B cell (primary cell): ENCODE data around the gene CD33.

Source experiments
- CTCF ChIP-seq: fragments of 200-600 bp; IDR thresholded peaks from one replicate; pipeline ENCODE4 v1.8.0; 2022; ENCODE audit warnings: antibody characterized with exemption, mild to moderate bottlenecking
- EZH2 ChIP-seq: IDR thresholded peaks from 2 replicates; pipeline ENCODE4 v1.6.1; 2012; ENCODE audit warnings: borderline replicate concordance, low read depth, mild to moderate bottlenecking, moderate library complexity, low read length; ENCODE audit not compliant: insufficient read depth, poor library complexity, severe bottlenecking

- TF ChIP-seq CTCF (no peak), EZH2 (no peak)
These were observed 43.4 kb upstream of the CD33 start for GRCh38 chr19:51181377-51181912.
